ENCODE data around the gene TOP2B. TPM values are rescaled to one million over a fixed set of nuclear protein-coding genes. Genes with fewer than 3 reads are reported as not detected.

Gene TOP2B
- total RNA-seq, 1 donor from 2014 or later, result 43.2 TPM

- no peak overlapping the region for H3K4me3 ChIP-seq (ENCODE audit: low read depth, low read length)
- no peak for FAIRE-seq
- no peaks in the 10 kb centered on the region for H3K27me3 ChIP-seq (ENCODE audit: control insufficient read depth, insufficient read depth, low read length)
- no peaks in the 10 kb centered on the region for H3K36me3 ChIP-seq (ENCODE audit: control insufficient read depth, insufficient read depth, low read length)
- TF ChIP-seq CTCF (IDR thresholded peaks at IDR 0.05; ENCODE audit: insufficient read depth, low read length, severe bottlenecking), result peak; percentile 41
- DNase-seq (ENCODE audit: low read depth), result peak; percentile 71
Measured at GRCh38 chr3:25594007-25594502, 70.7 kb downstream of the TOP2B start.

GRCh38 chr3:25593001-25593400 lies 71.7 kb downstream of the TOP2B start:
- DNase-seq (ENCODE audit: low read depth), result no peak
- Histone ChIP-seq H3K4me3 (ENCODE audit: low read depth, low read length) (no peak overlapping the region), H3K36me3 (ENCODE audit: control insufficient read depth, insufficient read depth, low read length) (no peaks in the 10 kb centered on the region), H3K27me3 (ENCODE audit: control insufficient read depth, insufficient read depth, low read length) (no peaks in the 10 kb centered on the region)
- FAIRE-seq, result no peak
- no peak for TF ChIP-seq CTCF (IDR thresholded peaks at IDR 0.05; ENCODE audit: insufficient read depth, low read length, severe bottlenecking)

GRCh38 chr3:25592510-25592968 lies 72.2 kb downstream of the TOP2B start:
- FAIRE-seq (peak; percentile 36), DNase-seq (ENCODE audit: low read depth) (peak; percentile 76)

GRCh38 chr3:25589783-25590258 lies 74.9 kb downstream of the TOP2B start:
- Histone ChIP-seq H3K36me3 (ENCODE audit: control insufficient read depth, insufficient read depth, low read length) (no peaks in the 10 kb centered on the region), H3K27me3 (ENCODE audit: control insufficient read depth, insufficient read depth, low read length) (no peaks in the 10 kb centered on the region), H3K4me3 (ENCODE audit: low read depth, low read length) (no peak overlapping the region)
- TF ChIP-seq CTCF (IDR thresholded peaks at IDR 0.05; ENCODE audit: insufficient read depth, low read length, severe bottlenecking), result no peak
- FAIRE-seq, result no peak
- DNase-seq (ENCODE audit: low read depth), result no peak

More at GRCh38 chr3:25592510-25592968, 72.2 kb downstream of the TOP2B start:
- no peak overlapping the region for H3K4me3 ChIP-seq (ENCODE audit: low read depth, low read length)
- TF ChIP-seq CTCF (IDR thresholded peaks at IDR 0.05; ENCODE audit: insufficient read depth, low read length, severe bottlenecking), result peak; percentile 39
- no peaks in the 10 kb centered on the region for H3K27me3 ChIP-seq (ENCODE audit: control insufficient read depth, insufficient read depth, low read length)
- H3K36me3 ChIP-seq (ENCODE audit: control insufficient read depth, insufficient read depth, low read length), result no peaks in the 10 kb centered on the region

GRCh38 chr3:25589104-25589782 lies 75.5 kb downstream of the TOP2B start:
- Histone ChIP-seq H3K27me3 (ENCODE audit: control insufficient read depth, insufficient read depth, low read length) (no peaks in the 10 kb centered on the region), H3K4me3 (ENCODE audit: low read depth, low read length) (no peak overlapping the region), H3K36me3 (ENCODE audit: control insufficient read depth, insufficient read depth, low read length) (no peaks in the 10 kb centered on the region)
- FAIRE-seq, result no peak
- peak; percentile 18 for DNase-seq (ENCODE audit: low read depth)
- no peak for TF ChIP-seq CTCF (IDR thresholded peaks at IDR 0.05; ENCODE audit: insufficient read depth, low read length, severe bottlenecking)

All from bronchial epithelial cell (primary cell).